IPS-20b (cell line): ENCODE results near the gene MANEA.

Experiments used
- H3K27ac ChIP-seq: one replicate; pipeline ENCODE4 v1.5.1; 2013; ENCODE audit warnings: low read length
- H3K27me3 ChIP-seq: 2 replicates; pipeline ENCODE4 v1.6.1; 2013; ENCODE audit warnings: mild to moderate bottlenecking, low read length, inconsistent platforms; ENCODE audit not compliant: insufficient read depth
- H3K36me3 ChIP-seq: 2 replicates; pipeline ENCODE4 v1.6.1; 2013; ENCODE audit warnings: low read depth, mild to moderate bottlenecking, inconsistent platforms, low read length, moderate library complexity; ENCODE audit not compliant: insufficient read depth
- H3K4me1 ChIP-seq: 2 replicates; pipeline ENCODE4 v1.6.1; 2013; ENCODE audit warnings: mild to moderate bottlenecking, control low read depth, inconsistent platforms, low read length, moderate library complexity; ENCODE audit not compliant: insufficient read depth
- H3K4me3 ChIP-seq: 2 replicates; pipeline ENCODE4 v1.5.1; 2013; ENCODE audit warnings: mild to moderate bottlenecking, low read length, inconsistent platforms
- H3K9ac ChIP-seq: 2 replicates; pipeline ENCODE4 v1.6.1; 2013; ENCODE audit warnings: low read depth, mild to moderate bottlenecking, inconsistent platforms, low read length, moderate library complexity
- H3K9me3 ChIP-seq: 2 replicates; pipeline ENCODE4 v1.6.1; 2013; ENCODE audit warnings: mild to moderate bottlenecking, low read depth, low read length, inconsistent platforms; ENCODE audit not compliant: insufficient read depth

MANEA gene

GRCh38 chr6:95589826-95590570 is 12.7 kb downstream of the MANEA start:
- H3K9me3 ChIP-seq: peaks cover 4% of the 10 kb centered on the region; the same call in 1 of the 2 replicates
- no peaks in the 10 kb centered on the region for H3K27me3 ChIP-seq
- no peak overlapping the region for H3K4me3 ChIP-seq
- no peak overlapping the region for H3K9ac ChIP-seq
- H3K27ac ChIP-seq: no peak overlapping the region
- peaks cover 8% of the 10 kb centered on the region; the same call in 1 of the 2 replicates for H3K4me1 ChIP-seq
- 0 out of 2 replicates have a peak, but pooled peaks cover 3% of the 10 kb centered on the region for H3K36me3 ChIP-seq

- H3K27ac ChIP-seq: no peak overlapping the region
- no peak overlapping the region for H3K9ac ChIP-seq
- no peak overlapping the region for H3K4me3 ChIP-seq
- peaks cover 8% of the 10 kb centered on the region; the same call in 1 of the 2 replicates for H3K4me1 ChIP-seq
- no peaks in the 10 kb centered on the region for H3K36me3 ChIP-seq
- H3K27me3 ChIP-seq: no peaks in the 10 kb centered on the region
- H3K9me3 ChIP-seq: peaks cover 4% of the 10 kb centered on the region; the same call in 1 of the 2 replicates
Observed at GRCh38 chr6:95593025-95593424, 15.7 kb downstream of the MANEA start.

- Histone ChIP-seq H3K4me1 (no peaks in the 10 kb centered on the region), H3K27me3 (no peaks in the 10 kb centered on the region)
Observed at GRCh38 chr6:95596021-95596420, 18.7 kb downstream of the MANEA start.

GRCh38 chr6:95599706-95600105 is 22.4 kb downstream of the MANEA start:
- Histone ChIP-seq H3K9me3 (no peaks in the 10 kb centered on the region), H3K27ac (no peak overlapping the region), H3K27me3 (no peaks in the 10 kb centered on the region), H3K9ac (no peak overlapping the region), H3K4me3 (no peak overlapping the region), H3K4me1 (no peaks in the 10 kb centered on the region), H3K36me3 (no peaks in the 10 kb centered on the region; the same call in 1 of the 2 replicates)

More at GRCh38 chr6:95596021-95596420, 18.7 kb downstream of the MANEA start:
- H3K4me3 ChIP-seq: no peak overlapping the region
- H3K27ac ChIP-seq: no peak overlapping the region
- H3K9me3 ChIP-seq: peaks cover 4% of the 10 kb centered on the region; the same call in 1 of the 2 replicates
- H3K36me3 ChIP-seq: no peaks in the 10 kb centered on the region
- H3K9ac ChIP-seq: no peak overlapping the region

GRCh38 chr6:95601133-95601532 is 23.8 kb downstream of the MANEA start:
- Histone ChIP-seq H3K4me3 (no peak overlapping the region), H3K36me3 (peaks cover 6% of the 10 kb centered on the region), H3K27me3 (no peaks in the 10 kb centered on the region), H3K4me1 (no peaks in the 10 kb centered on the region), H3K9ac (no peak overlapping the region), H3K27ac (no peak overlapping the region), H3K9me3 (no peaks in the 10 kb centered on the region)

- no peak overlapping the region for H3K4me3 ChIP-seq
- H3K4me1 ChIP-seq: no peaks in the 10 kb centered on the region
- no peaks in the 10 kb centered on the region for H3K36me3 ChIP-seq
- H3K9me3 ChIP-seq: no peaks in the 10 kb centered on the region
- no peaks in the 10 kb centered on the region for H3K27me3 ChIP-seq
- no peak overlapping the region for H3K9ac ChIP-seq
- H3K27ac ChIP-seq: no peak overlapping the region
Observed at GRCh38 chr6:95614094-95614493, 36.8 kb downstream of the MANEA start.

GRCh38 chr6:95629551-95629950 is 52.2 kb downstream of the MANEA start:
- no peaks in the 10 kb centered on the region; the same call in 1 of the 2 replicates for H3K9me3 ChIP-seq
- H3K27me3 ChIP-seq: no peaks in the 10 kb centered on the region
- no peak overlapping the region for H3K9ac ChIP-seq
- H3K4me1 ChIP-seq: no peaks in the 10 kb centered on the region
- H3K36me3 ChIP-seq: no peaks in the 10 kb centered on the region
- H3K27ac ChIP-seq: no peak overlapping the region
- H3K4me3 ChIP-seq: no peak overlapping the region

- Histone ChIP-seq H3K9me3 (no peaks in the 10 kb centered on the region; the same call in 1 of the 2 replicates), H3K36me3 (no peaks in the 10 kb centered on the region), H3K4me1 (peaks cover 4% of the 10 kb centered on the region; the same call in 1 of the 2 replicates), H3K27ac (no peak overlapping the region), H3K4me3 (no peak overlapping the region), H3K27me3 (no peaks in the 10 kb centered on the region), H3K9ac (no peak overlapping the region)
Observed at GRCh38 chr6:95636552-95637431, 59.5 kb downstream of the MANEA start.

- Histone ChIP-seq H3K9me3 (peaks cover 10% of the 10 kb centered on the region), H3K9ac (no peak overlapping the region), H3K36me3 (no peaks in the 10 kb centered on the region), H3K27me3 (no peaks in the 10 kb centered on the region), H3K4me1 (peaks cover 6% of the 10 kb centered on the region; the same call in 1 of the 2 replicates), H3K27ac (no peak overlapping the region), H3K4me3 (no peak overlapping the region)
Observed at GRCh38 chr6:95648636-95649035, 71.3 kb downstream of the MANEA start.

- H3K27ac ChIP-seq: no peak overlapping the region
- no peak overlapping the region for H3K9ac ChIP-seq
- H3K9me3 ChIP-seq: peaks cover 10% of the 10 kb centered on the region
- no peaks in the 10 kb centered on the region for H3K27me3 ChIP-seq
- peaks cover 6% of the 10 kb centered on the region; the same call in 1 of the 2 replicates for H3K4me1 ChIP-seq
- no peaks in the 10 kb centered on the region for H3K36me3 ChIP-seq
- H3K4me3 ChIP-seq: no peak overlapping the region
Observed at GRCh38 chr6:95649451-95649850, 72.1 kb downstream of the MANEA start.

GRCh38 chr6:95654176-95654575 is 76.8 kb downstream of the MANEA start:
- Histone ChIP-seq H3K27ac (no peak overlapping the region), H3K9ac (no peak overlapping the region), H3K4me1 (0 out of 2 replicates have a peak, but pooled peaks cover 2% of the 10 kb centered on the region), H3K4me3 (no peak overlapping the region), H3K27me3 (no peaks in the 10 kb centered on the region), H3K9me3 (peaks cover 10% of the 10 kb centered on the region), H3K36me3 (no peaks in the 10 kb centered on the region)
